GM12878 (cell line): ENCODE results near the gene AAR2. TPM values are rescaled to one million over a fixed set of nuclear protein-coding genes. Genes with fewer than 3 reads are reported as not detected.

ENCODE experiments used
- ATAC-seq: fragments of 200-7000 bp; cut with Tn5 transposase; 3 replicates; pipeline ENCODE4 v1.9.1; 2020; ENCODE audit warnings: mild to moderate bottlenecking, moderate library complexity
- BruUV-seq: library from RNA; stranded (reverse); fragments of 400-500 nt; replicated peaks from 2 replicates; lab custom pipeline; 2021; lab: Mats Ljungman, UMichigan
- CTCF ChIA-PET: fragments of 300-600 bp; sonication (Branson Sonifier 250); formaldehyde crosslinking; extraction: SDS; loops from one replicate; lab custom pipeline; 2021; ENCODE audit warnings: inconsistent platforms; lab: Yijun Ruan, JAX
- POLR2A ChIA-PET: fragments of 350-600 bp; formaldehyde crosslinking; extraction: SDS; loops from one replicate; lab custom pipeline; 2021; ENCODE audit warnings: inconsistent platforms; lab: Charles Lee
- RAD21 ChIA-PET: fragments of 300-600 bp; sonication (Branson Sonifier 250); formaldehyde crosslinking; loops from one replicate; lab custom pipeline; 2023; ENCODE audit warnings: antibody characterized with exemption; ENCODE audit not compliant: unreplicated experiment; lab: Charles Lee
- SMC1A ChIA-PET: fragments of 300-600 bp; sonication (Branson Sonifier 250); formaldehyde crosslinking; loops from one replicate; lab custom pipeline; 2023; ENCODE audit not compliant: unreplicated experiment, uncharacterized antibody; lab: Charles Lee
- DNase-seq: peaks from one replicate; pipeline ENCODE4 v3.0.0-alpha.2; 2011; ENCODE audit warnings: low read depth, low spot score
- FAIRE-seq: peaks from 3 replicates; lab custom pipeline; 2011; peaks lifted over from hg19 to GRCh38; lab: Jason Lieb, UNC
- H2AFZ ChIP-seq: 2 replicates; pipeline ENCODE4 v1.6.0; 2011; ENCODE audit warnings: low read depth, low read length, control low read depth; ENCODE audit not compliant: control insufficient read depth
- H3K27ac ChIP-seq: 2 replicates; pipeline ENCODE4 v1.5.1; 2011; ENCODE audit warnings: control low read depth; ENCODE audit not compliant: control insufficient read depth, insufficient read depth
- H3K27me3 ChIP-seq, 2 experiments: replicated peaks in 1 of 2; 2 replicates each; pipeline versions ENCODE4 v1.6.0 to v1.6.1; 2011; ENCODE audit warnings: low read length in 1 of 2; ENCODE audit not compliant: control insufficient read depth in 2 of 2, insufficient read depth in 2 of 2
- H3K36me3 ChIP-seq, 2 experiments: 2 replicates each; pipeline ENCODE4 v1.5.1; 2011; ENCODE audit warnings: low read length in 1 of 2; ENCODE audit not compliant: control insufficient read depth in 2 of 2, insufficient read depth in 2 of 2
- H3K4me1 ChIP-seq: 2 replicates; pipeline ENCODE4 v1.6.1; 2011; ENCODE audit warnings: mild to moderate bottlenecking, low read length, moderate library complexity, mixed read lengths; ENCODE audit not compliant: control insufficient read depth, insufficient read depth
- H3K4me2 ChIP-seq: 2 replicates; pipeline ENCODE4 v1.6.0; 2011; ENCODE audit warnings: control low read depth; ENCODE audit not compliant: control insufficient read depth, insufficient read depth
- H3K4me3 ChIP-seq: fragments of 200-600 bp; sonication (generic); 2 replicates; pipeline ENCODE4 v1.5.1; 2016
- H3K79me2 ChIP-seq: 2 replicates; pipeline ENCODE4 v1.6.0; 2011; ENCODE audit warnings: low read length; ENCODE audit not compliant: control insufficient read depth, insufficient read depth
- H3K9ac ChIP-seq: 2 replicates; pipeline ENCODE4 v1.8.0; 2011; ENCODE audit warnings: low read length, control low read depth, mixed read lengths; ENCODE audit not compliant: control insufficient read depth, insufficient read depth
- H3K9me3 ChIP-seq: replicated peaks from 3 replicates; pipeline ENCODE4 v1.5.1; 2011; ENCODE audit warnings: mild to moderate bottlenecking, low read length; ENCODE audit not compliant: control insufficient read depth, insufficient read depth
- H4K20me1 ChIP-seq: 2 replicates; pipeline ENCODE4 v1.6.0; 2011; ENCODE audit not compliant: control insufficient read depth, insufficient read depth
- ATF7 ChIP-seq: fragments of 450-650 bp; IDR thresholded peaks from 2 replicates; pipeline ENCODE4 v1.6.1; 2016; ENCODE audit warnings: low read depth, mild to moderate bottlenecking
- CBX3 ChIP-seq: fragments of 200-600 bp; sonication (generic); IDR thresholded peaks from 2 replicates; pipeline ENCODE4 v1.6.1; 2016; ENCODE audit warnings: low read depth, borderline replicate concordance
- CBX5 ChIP-seq: sonication (generic); IDR thresholded peaks from 2 replicates; pipeline ENCODE4 v1.6.1; 2016; ENCODE audit warnings: low read depth, moderate library complexity, mild to moderate bottlenecking, inconsistent platforms
- CTCF ChIP-seq, 3 experiments: IDR thresholded peaks in 2 of 3; conservative IDR thresholded peaks in 1 of 3; 2 replicates each; pipeline ENCODE4 v1.5.1; 2011; ENCODE audit warnings: low read depth in 3 of 3, low read length in 3 of 3, mild to moderate bottlenecking in 3 of 3, control low read depth in 2 of 3, moderate library complexity in 2 of 3, inconsistent platforms in 1 of 3, mixed read lengths in 1 of 3; ENCODE audit not compliant: control insufficient read depth in 2 of 3, insufficient read depth in 1 of 3; ENCODE audit errors: extremely low read depth in 1 of 3
- DPF2 ChIP-seq: fragments of 450-650 bp; IDR thresholded peaks from 2 replicates; pipeline ENCODE4 v1.6.1; 2017; ENCODE audit warnings: mild to moderate bottlenecking
- EED ChIP-seq: sonication (generic); IDR thresholded peaks from 2 replicates; pipeline ENCODE4 v1.6.1; 2016; ENCODE audit warnings: antibody characterized with exemption, low read depth
- GATAD2B ChIP-seq: fragments of 450-650 bp; conservative IDR thresholded peaks from 2 replicates; pipeline ENCODE4 v1.6.1; 2017; ENCODE audit warnings: low read depth, mild to moderate bottlenecking, moderate library complexity
- KLF5 ChIP-seq: fragments of 450-650 bp; IDR thresholded peaks from 2 replicates; pipeline ENCODE4 v1.6.1; 2014; ENCODE audit warnings: mild to moderate bottlenecking; ENCODE audit not compliant: partially characterized antibody
- MXI1 ChIP-seq: fragments of 150-350 bp; IDR thresholded peaks from 2 replicates; pipeline ENCODE4 v1.6.1; 2011; ENCODE audit warnings: low read depth, mild to moderate bottlenecking, inconsistent platforms, low read length, improper control_type of control experiment
- SIX5 ChIP-seq: IDR thresholded peaks from 2 replicates; pipeline ENCODE4 v1.6.1; 2011; ENCODE audit warnings: mild to moderate bottlenecking, low read depth, low read length, moderate library complexity; ENCODE audit not compliant: severe bottlenecking
- SMC3 ChIP-seq: IDR thresholded peaks from 2 replicates; pipeline ENCODE4 v1.6.1; 2011; ENCODE audit warnings: low read length, improper control_type of control experiment, borderline replicate concordance
- TAF1 ChIP-seq: IDR thresholded peaks from 2 replicates; pipeline ENCODE4 v1.6.1; 2011; ENCODE audit warnings: mild to moderate bottlenecking, low read depth, low read length, borderline replicate concordance
- TARDBP ChIP-seq: IDR thresholded peaks from 2 replicates; pipeline ENCODE4 v1.6.1; 2016; ENCODE audit warnings: borderline replicate concordance
- ZNF622 ChIP-seq: fragments of 450-650 bp; IDR thresholded peaks from 2 replicates; pipeline ENCODE4 v1.6.1; 2017; ENCODE audit warnings: mild to moderate bottlenecking, inconsistent platforms
- WGBS: methylation state at CpG from one replicate; pipeline ENCODE4 v1.1.6; 2016; ENCODE audit warnings: low lambda C conversion rate; ENCODE audit not compliant: insufficient replicate concordance, insufficient coverage; ENCODE audit errors: missing lambda C conversion rate; 5-methylcytosine and 5-hydroxymethylcytosine counted together
- in situ Hi-C: fragments of 300-500 bp; cut with MboI; formaldehyde crosslinking; loops from 9 replicates; pipeline ENCODE4 v1.14.3; 2018; ENCODE audit warnings: mixed read lengths
- intact Hi-C: fragments of 100-400 bp; cut with micrococcal nuclease; formaldehyde crosslinking; loops from one replicate; pipeline ENCODE4 v1.14.2; 2022; ENCODE audit not compliant: unreplicated experiment
- polyA plus RNA-seq, 11 experiments: library from polyadenylated mRNA; depleted of rRNA in 4 of 11; unstranded in 6 of 11; stranded (reverse) in 5 of 11; fragments of >200 nt; fragmentation: Nextera tagmentation in 4 of 11; fragmentation: Illumina TruSeq in 1 of 11; extraction: Ambion mirVana in 4 of 11; extraction: Trizol in 1 of 11; gene quantifications; 1 replicate in 1 of 11; 2 replicates in 10 of 11; pipeline versions ENCODE4 v1.2.1 to v1.2.3, GENCODE V29; 2011 to 2016; ENCODE audit warnings: inconsistent platforms in 2 of 11, missing spikeins in 2 of 11, low read depth in 1 of 11
- total RNA-seq, 4 experiments: library from RNA; depleted of rRNA in 3 of 4; stranded (reverse); fragments of >200 nt in 3 of 4; fragmentation: Illumina TruSeq in 1 of 4; extraction: Trizol in 1 of 4; gene quantifications; 2 replicates each; pipeline versions ENCODE4 v1.2.1 to v1.2.3, GENCODE V29; 2013 to 2021

Gene AAR2
- total and polyA plus RNA-seq, 10 of the 15 experiments (the other 5 are each of a cell fraction or from before 2014, with no cell fraction given) = 6.5 to 41.7 (median 30.3) TPM

- ChIA-PET CTCF (no interaction called here), POLR2A (no interaction called here), SMC1A (no interaction called here), RAD21 (no interaction called here)
- no peaks in the 10 kb centered on the region for H3K9me3 ChIP-seq
- no peak overlapping the region for H3K27ac ChIP-seq
- no peaks in the 10 kb centered on the region for H3K4me1 ChIP-seq
- TF ChIP-seq TARDBP (no peak), MXI1 (no peak), CBX5 (no peak), KLF5 (no peak), CTCF (IDR thresholded peaks at IDR 0.05 in 2 of 3, conservative IDR thresholded peaks at IDR 0.05 in 1 of 3; ENCODE audit: control insufficient read depth in 2 of 3, extremely low read depth in 1 of 3, insufficient read depth in 1 of 3, low read depth in 3 of 3, low read length in 3 of 3) (no peak), ZNF622 (no peak), ATF7 (no peak), CBX3 (no peak), GATAD2B (no peak), EED (no peak), SIX5 (no peak), SMC3 (no peak), TAF1 (no peak), DPF2 (no peak)
- no peak overlapping the region for H3K4me3 ChIP-seq
- FAIRE-seq (no peak), DNase-seq (no peak), ATAC-seq (no peak)
- H3K9ac ChIP-seq = no peak overlapping the region
- no peaks in the 10 kb centered on the region for H3K27me3 ChIP-seq
- H2AFZ ChIP-seq = no peak overlapping the region
- no peaks in the 10 kb centered on the region for H3K79me2 ChIP-seq
- no TSS peak for BruUV-seq
- no peaks in the 10 kb centered on the region for H3K36me3 ChIP-seq
- in situ Hi-C loops (no loop called here), intact Hi-C loops (no loop called here)
- WGBS = 53% methylated on average over 5 of the region's 5 CpGs
- H4K20me1 ChIP-seq = no peaks in the 10 kb centered on the region
- no peak overlapping the region for H3K4me2 ChIP-seq
These were observed 48.5 kb downstream of the AAR2 start for GRCh38 chr20:36284751-36285150.
